Lower leg skin (tissue), 4 donors: ENCODE measurements around the gene ARHGAP24. TPM values are rescaled to one million over a fixed set of nuclear protein-coding genes. Genes with fewer than 3 reads are reported as not detected.

Experiments used
- DNase-seq, 2 donors: peaks; one replicate each; pipeline ENCODE4 v3.0.0-alpha.2; 2019; ENCODE audit warnings: low spot score in 2 of 2
- H3K4me3 ChIP-seq: fragments of 200-600 bp; sonication (generic); 2 replicates; pipeline ENCODE4 v1.5.1; 2017; ENCODE audit warnings: mild to moderate bottlenecking, low read depth; ENCODE audit not compliant: poor library complexity, severe bottlenecking
- CTCF ChIP-seq, 3 donors: fragments of 450-650 bp; IDR thresholded peaks; one replicate each; pipeline ENCODE4 v1.5.1; 2016; ENCODE audit warnings: antibody characterized with exemption in 3 of 3, mild to moderate bottlenecking in 3 of 3, moderate library complexity in 2 of 3
- POLR2A ChIP-seq, 2 donors: fragments of 450-650 bp; IDR thresholded peaks; one replicate each; pipeline ENCODE4 v1.6.1; 2016 to 2017; ENCODE audit warnings: antibody characterized with exemption in 2 of 2, mild to moderate bottlenecking in 1 of 2, moderate library complexity in 1 of 2
- WGBS, 2 donors: methylation state at CpG; one replicate each; pipeline ENCODE4 v1.1.5; 2018; 5-methylcytosine and 5-hydroxymethylcytosine counted together
- intact Hi-C: fragments of 100-400 bp; cut with DNase I; formaldehyde crosslinking; loops from one replicate; pipeline ENCODE4 v1.15.0; 2023; ENCODE audit warnings: low total_unique reads
- total RNA-seq, 4 donors: library from RNA; depleted of rRNA; stranded (reverse); fragments of >200 nt; gene quantifications; one replicate each; pipeline ENCODE4 v1.1.0, GENCODE V29; 2016

The ARHGAP24 gene
- total RNA-seq, 4 donors from 2014 or later: 13.1 to 58.4 (median 24.0) TPM

- TF ChIP-seq CTCF (IDR thresholded peaks at IDR 0.05) (no peak), POLR2A (IDR thresholded peaks at IDR 0.05) (no peak)
- no peak for DNase-seq
- intact Hi-C loops: no loop called here
- WGBS, 2 donors: 69 to 74% methylated on average over 2 of the region's 2 CpGs
- no peak overlapping the region for H3K4me3 ChIP-seq
These were observed 73.9 kb downstream of the ARHGAP24 start for GRCh38 chr4:85548841-85549240.

- TF ChIP-seq CTCF (IDR thresholded peaks at IDR 0.05) (no peak), POLR2A (IDR thresholded peaks at IDR 0.05) (no peak)
- 83 to 94% methylated on average over 1 of the region's 1 CpG for WGBS, 2 donors
- intact Hi-C loops: no loop called here
- no peak for DNase-seq
- no peak overlapping the region for H3K4me3 ChIP-seq
These were observed 80.3 kb downstream of the ARHGAP24 start for GRCh38 chr4:85555206-85555605.

- 68 to 76% methylated on average over 4 of the region's 4 CpGs for WGBS, 2 donors
- no peak for DNase-seq
- TF ChIP-seq CTCF (IDR thresholded peaks at IDR 0.05): no peak
- no peak for TF ChIP-seq POLR2A (IDR thresholded peaks at IDR 0.05)
- H3K4me3 ChIP-seq: no peak overlapping the region
- intact Hi-C loops: no loop called here
These were observed 81.3 kb downstream of the ARHGAP24 start for GRCh38 chr4:85556283-85556682.

GRCh38 chr4:85557016-85557901 is 82.3 kb downstream of the ARHGAP24 start:
- WGBS, 2 donors: 71 to 92% methylated on average over 5 of the region's 6 CpGs
- intact Hi-C loops: no loop called here
- no peak for DNase-seq
- TF ChIP-seq POLR2A (IDR thresholded peaks at IDR 0.05) (no peak), CTCF (IDR thresholded peaks at IDR 0.05) (no peak)
- no peak overlapping the region for H3K4me3 ChIP-seq

- no peak for TF ChIP-seq POLR2A (IDR thresholded peaks at IDR 0.05)
- no peak for TF ChIP-seq CTCF (IDR thresholded peaks at IDR 0.05)
- intact Hi-C loops: no loop called here
- no peak for DNase-seq
- H3K4me3 ChIP-seq: no peak overlapping the region
- 92 to 93% methylated on average over 4 of the region's 4 CpGs for WGBS, 2 donors
These were observed 91.0 kb downstream of the ARHGAP24 start for GRCh38 chr4:85565761-85566480.
